Activated B cell treated with CpG ODN at 0.5 μM for 24 hours (primary cell): ENCODE results near the gene G3BP2. TPM values are rescaled to one million over a fixed set of nuclear protein-coding genes. Genes with fewer than 3 reads are reported as not detected.
A peak's percentile ranks its signal among the peaks of the same experiment; 100 is the strongest.
"Not testable (repeated sequence)": the region's sequence is repeated elsewhere in the genome, so short reads cannot be mapped to it uniquely, and the experiment has no call there.

Source experiments
- ATAC-seq: fragments of 200-7000 bp; cut with Tn5 transposase; one replicate; pipeline ENCODE4 v1.10.0; 2021; ENCODE audit warnings: low read depth, mild to moderate bottlenecking, moderate library complexity
- CTCF ChIA-PET: fragments of 350-600 bp; sonication (Branson Sonifier 250); formaldehyde crosslinking; loops from one replicate; lab custom pipeline; 2021; ENCODE audit warnings: antibody characterized with exemption; lab: Charles Lee
- POLR2A ChIA-PET: fragments of 350-600 bp; sonication (Branson Sonifier 250); formaldehyde crosslinking; loops from one replicate; lab custom pipeline; 2021; ENCODE audit warnings: antibody characterized with exemption; lab: Charles Lee
- DNase-seq: peaks from one replicate; pipeline ENCODE4 v3.0.0; 2022
- H3K27ac Mint-ChIP-seq: one replicate; pipeline ENCODE4 v1.8.0; 2020; ENCODE audit warnings: mixed read lengths
- H3K27me3 Mint-ChIP-seq: one replicate; pipeline ENCODE4 v1.8.0; 2021; ENCODE audit warnings: mixed read lengths
- H3K36me3 Mint-ChIP-seq: one replicate; pipeline ENCODE4 v1.8.0; 2021; ENCODE audit warnings: low read depth, mixed read lengths
- H3K4me1 Mint-ChIP-seq: one replicate; pipeline ENCODE4 v1.8.0; 2021; ENCODE audit warnings: mixed read lengths
- H3K4me3 Mint-ChIP-seq: one replicate; pipeline ENCODE4 v1.8.0; 2020; ENCODE audit warnings: mild to moderate bottlenecking, mixed read lengths
- H3K9me3 Mint-ChIP-seq: one replicate; pipeline ENCODE4 v1.8.0; 2020; ENCODE audit warnings: mixed read lengths
- intact Hi-C: fragments of 100-400 bp; cut with micrococcal nuclease; formaldehyde crosslinking; loops from one replicate; pipeline ENCODE4 v1.15.1; 2024
- total RNA-seq: library from RNA; stranded (reverse); gene quantifications from 2 replicates; pipeline ENCODE4 v1.2.3, GENCODE V29; 2022
- TF ChIP-seq, protein P1 (sequence below): fragments of 200-600 bp; IDR thresholded peaks from one replicate; pipeline ENCODE4 v1.8.0; 2022; ENCODE audit warnings: antibody characterized with exemption, mild to moderate bottlenecking

The G3BP2 gene
- total RNA-seq, 1 donor from 2014 or later: 103 TPM

GRCh38 chr4:75668596-75668995 lies 4.6 kb downstream of the G3BP2 start:
- H3K27me3 Mint-ChIP-seq: no peaks in the 10 kb centered on the region
- H3K27ac Mint-ChIP-seq: no peak overlapping the region
- DNase-seq (no peak), ATAC-seq (no peak)
- H3K9me3 Mint-ChIP-seq: no peaks in the 10 kb centered on the region
- H3K4me3 Mint-ChIP-seq: no peak overlapping the region
- CTCF ChIA-PET: interaction anchor here (1.9 kb wide), 1 partner anchor 55 kb away, joined by 8 read pairs; the partner anchor contains the start of gene USO1
- POLR2A ChIA-PET: interaction anchor here (0.6 to 7.4 kb wide), 4 partner anchors 13 to 1438 kb away, joined by 3 to 90 read pairs (median 4); partner anchors contain the start of gene USO1
- intact Hi-C loops: no loop called here
- peaks cover 73% of the 10 kb centered on the region for H3K4me1 Mint-ChIP-seq
- H3K36me3 Mint-ChIP-seq: peaks cover 25% of the 10 kb centered on the region
- TF ChIP-seq, protein P1, sequence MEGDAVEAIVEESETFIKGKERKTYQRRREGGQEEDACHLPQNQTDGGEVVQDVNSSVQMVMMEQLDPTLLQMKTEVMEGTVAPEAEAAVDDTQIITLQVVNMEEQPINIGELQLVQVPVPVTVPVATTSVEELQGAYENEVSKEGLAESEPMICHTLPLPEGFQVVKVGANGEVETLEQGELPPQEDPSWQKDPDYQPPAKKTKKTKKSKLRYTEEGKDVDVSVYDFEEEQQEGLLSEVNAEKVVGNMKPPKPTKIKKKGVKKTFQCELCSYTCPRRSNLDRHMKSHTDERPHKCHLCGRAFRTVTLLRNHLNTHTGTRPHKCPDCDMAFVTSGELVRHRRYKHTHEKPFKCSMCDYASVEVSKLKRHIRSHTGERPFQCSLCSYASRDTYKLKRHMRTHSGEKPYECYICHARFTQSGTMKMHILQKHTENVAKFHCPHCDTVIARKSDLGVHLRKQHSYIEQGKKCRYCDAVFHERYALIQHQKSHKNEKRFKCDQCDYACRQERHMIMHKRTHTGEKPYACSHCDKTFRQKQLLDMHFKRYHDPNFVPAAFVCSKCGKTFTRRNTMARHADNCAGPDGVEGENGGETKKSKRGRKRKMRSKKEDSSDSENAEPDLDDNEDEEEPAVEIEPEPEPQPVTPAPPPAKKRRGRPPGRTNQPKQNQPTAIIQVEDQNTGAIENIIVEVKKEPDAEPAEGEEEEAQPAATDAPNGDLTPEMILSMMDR: no peak

DNA sequence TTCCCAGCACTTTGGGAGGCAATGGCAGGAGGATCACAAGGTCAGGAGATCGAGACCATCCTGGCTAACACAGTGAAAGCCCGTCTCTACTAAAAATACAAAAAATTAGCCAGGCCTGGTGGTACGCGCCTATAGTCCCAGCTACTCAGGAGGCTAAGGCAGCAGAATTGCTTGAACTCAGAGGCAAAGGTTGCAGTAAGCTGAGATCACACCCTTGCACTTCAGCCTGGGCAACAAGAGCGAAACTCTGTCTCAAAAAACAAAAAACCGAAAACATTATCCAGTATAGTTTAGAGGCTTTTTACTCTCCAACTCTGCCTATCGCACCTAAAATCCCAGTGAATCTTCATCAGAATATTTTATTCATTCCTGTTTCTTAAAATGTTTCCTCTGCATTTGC lies 5.6 kb downstream of the G3BP2 start:
- ATAC-seq, H3K4me3 Mint-ChIP-seq, H3K27me3 Mint-ChIP-seq, DNase-seq, intact Hi-C loops, H3K27ac Mint-ChIP-seq, H3K9me3 Mint-ChIP-seq: not testable (repeated sequence)
- ChIA-PET CTCF (interaction anchor here (1.9 kb wide), 1 partner anchor 56 kb away, joined by 8 read pairs; the partner anchor contains the start of gene USO1), POLR2A (interaction anchor here (1.0 to 7.4 kb wide), 2 partner anchors 12 to 56 kb away, joined by 5 to 90 read pairs; partner anchors contain the start of gene USO1)
- Mint-ChIP-seq H3K4me1 (peaks cover 69% of the 10 kb centered on the region), H3K36me3 (peaks cover 18% of the 10 kb centered on the region)

GRCh38 chr4:75666299-75666698 lies 6.9 kb downstream of the G3BP2 start:
- Mint-ChIP-seq H3K9me3 (no peaks in the 10 kb centered on the region), H3K4me3 (no peak overlapping the region), H3K27ac (no peak overlapping the region), H3K36me3 (peaks cover 23% of the 10 kb centered on the region), H3K27me3 (no peaks in the 10 kb centered on the region), H3K4me1 (peaks cover 60% of the 10 kb centered on the region)
- ChIA-PET POLR2A (interaction anchor here (1.0 kb wide), 1 partner anchor 58 kb away, joined by 4 read pairs; the partner anchor contains the start of gene USO1), CTCF (no interaction called here)
- no peak for DNase-seq
- TF ChIP-seq, protein P1: no peak
- intact Hi-C loops: no loop called here
- no peak for ATAC-seq

- DNase-seq, POLR2A ChIA-PET, intact Hi-C loops, CTCF ChIA-PET, ATAC-seq, H3K9me3 Mint-ChIP-seq, H3K4me3 Mint-ChIP-seq, H3K27me3 Mint-ChIP-seq, H3K27ac Mint-ChIP-seq: not testable (repeated sequence)
- peaks cover 33% of the 10 kb centered on the region for H3K36me3 Mint-ChIP-seq
- H3K4me1 Mint-ChIP-seq: peaks cover 46% of the 10 kb centered on the region
These were observed 8.6 kb downstream of the G3BP2 start for GRCh38 chr4:75664604-75665003.

GRCh38 chr4:75662626-75663025 lies 10.6 kb downstream of the G3BP2 start:
- intact Hi-C loops: no loop called here
- Mint-ChIP-seq H3K27ac (peak overlapping the region; percentile 13), H3K9me3 (no peaks in the 10 kb centered on the region), H3K4me3 (no peak overlapping the region), H3K4me1 (peaks cover 35% of the 10 kb centered on the region), H3K36me3 (peaks cover 47% of the 10 kb centered on the region), H3K27me3 (no peaks in the 10 kb centered on the region)
- TF ChIP-seq, protein P1: no peak
- ATAC-seq (no peak), DNase-seq (no peak)
- POLR2A ChIA-PET: no interaction called here
- CTCF ChIA-PET: no interaction called here

DNA sequence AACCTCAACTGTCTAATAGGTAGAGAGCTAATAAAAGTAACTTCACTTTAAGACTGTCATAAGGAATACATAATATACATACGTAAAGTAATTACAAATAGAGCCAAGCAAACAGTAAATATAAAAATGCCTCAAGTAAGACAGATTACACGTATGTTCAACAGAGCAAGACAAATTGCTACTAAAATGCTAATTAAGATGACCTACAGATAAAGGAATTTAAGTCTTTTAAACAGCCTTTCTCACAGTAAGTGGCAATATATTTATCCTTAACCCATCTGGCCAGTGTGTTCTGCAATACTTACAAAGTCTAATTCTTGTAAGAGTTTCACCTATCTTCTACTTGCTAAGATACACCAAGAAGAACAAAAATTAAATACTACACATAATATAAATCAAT lies 12.7 kb downstream of the G3BP2 start:
- CTCF ChIA-PET: no interaction called here
- TF ChIP-seq, protein P1: no peak
- H3K4me3 Mint-ChIP-seq: no peak overlapping the region
- H3K27me3 Mint-ChIP-seq: no peaks in the 10 kb centered on the region
- peaks cover 61% of the 10 kb centered on the region for H3K36me3 Mint-ChIP-seq
- POLR2A ChIA-PET: interaction anchor here (0.6 kb wide), 1 partner anchor 13 kb away, joined by 6 read pairs; the partner anchor contains the start of gene G3BP2
- no peak overlapping the region for H3K27ac Mint-ChIP-seq
- ATAC-seq: no peak
- peaks cover 25% of the 10 kb centered on the region for H3K4me1 Mint-ChIP-seq
- no peak for DNase-seq
- intact Hi-C loops: loop anchor here (1.0 kb wide), 1 partner anchor 12 kb away; no protein-coding TSS in a partner anchor
- no peaks in the 10 kb centered on the region for H3K9me3 Mint-ChIP-seq
